ENCODE measurements around the gene GAA.

Gene GAA

GRCh38 chr17:80160536-80160935 lies 59.2 kb downstream of the GAA start:
- peaks cover 8% of the 10 kb centered on the region for H3K4me1 Mint-ChIP-seq
- H3K27ac Mint-ChIP-seq: no peak overlapping the region
- H3K9me3 Mint-ChIP-seq: peaks cover 2% of the 10 kb centered on the region
- H3K4me3 Mint-ChIP-seq: no peak overlapping the region
- ATAC-seq: no peak
- DNase-seq (ENCODE audit: low spot score in 2 of 2): no peak
- H3K36me3 Mint-ChIP-seq: no peaks in the 10 kb centered on the region

GRCh38 chr17:80163336-80163735 lies 62.0 kb downstream of the GAA start:
- Mint-ChIP-seq H3K4me1 (peaks cover 8% of the 10 kb centered on the region), H3K27ac (no peak overlapping the region), H3K4me3 (no peak overlapping the region), H3K9me3 (no peaks in the 10 kb centered on the region), H3K36me3 (no peaks in the 10 kb centered on the region)
- no peak for ATAC-seq
- no peak for DNase-seq (ENCODE audit: low spot score in 2 of 2)

GRCh38 chr17:80164185-80164584 lies 62.8 kb downstream of the GAA start:
- no peak for DNase-seq (ENCODE audit: low spot score in 2 of 2)
- Mint-ChIP-seq H3K27ac (no peak overlapping the region), H3K9me3 (no peaks in the 10 kb centered on the region), H3K4me3 (no peak overlapping the region), H3K4me1 (peaks cover 8% of the 10 kb centered on the region), H3K36me3 (no peaks in the 10 kb centered on the region)
- ATAC-seq: no peak

GRCh38 chr17:80166446-80166845 lies 65.1 kb downstream of the GAA start:
- no peaks in the 10 kb centered on the region for H3K9me3 Mint-ChIP-seq
- no peaks in the 10 kb centered on the region for H3K36me3 Mint-ChIP-seq
- peaks cover 6% of the 10 kb centered on the region for H3K4me1 Mint-ChIP-seq
- no peak overlapping the region for H3K4me3 Mint-ChIP-seq
- H3K27ac Mint-ChIP-seq: no peak overlapping the region
- ATAC-seq (no peak), DNase-seq (ENCODE audit: low spot score in 2 of 2) (no peak)

- no peak overlapping the region for H3K4me3 Mint-ChIP-seq
- no peaks in the 10 kb centered on the region for H3K9me3 Mint-ChIP-seq
- no peaks in the 10 kb centered on the region for H3K36me3 Mint-ChIP-seq
- peaks cover 6% of the 10 kb centered on the region for H3K4me1 Mint-ChIP-seq
- ATAC-seq: no peak
- DNase-seq (ENCODE audit: low spot score in 2 of 2): no peak
- H3K27ac Mint-ChIP-seq: no peak overlapping the region
Measured at GRCh38 chr17:80168371-80168770, 67.0 kb downstream of the GAA start.

- Mint-ChIP-seq H3K4me3 (no peak overlapping the region), H3K36me3 (no peaks in the 10 kb centered on the region), H3K9me3 (no peaks in the 10 kb centered on the region), H3K4me1 (peaks cover 6% of the 10 kb centered on the region), H3K27ac (no peak overlapping the region)
- no peak for ATAC-seq
- DNase-seq (ENCODE audit: low spot score in 2 of 2): no peak
Measured at GRCh38 chr17:80169107-80169506, 67.7 kb downstream of the GAA start.

All from stimulated activated effector memory CD8-positive, alpha-beta T cell treated with anti-CD3 and anti-CD28 coated beads, Interleukin-12 subunit alpha, Interleukin-12 subunit beta, amount 100 ng/mL, for 72 hours (primary cell).